ENCODE results near the gene SLC18A3.

SLC18A3 gene

DNA sequence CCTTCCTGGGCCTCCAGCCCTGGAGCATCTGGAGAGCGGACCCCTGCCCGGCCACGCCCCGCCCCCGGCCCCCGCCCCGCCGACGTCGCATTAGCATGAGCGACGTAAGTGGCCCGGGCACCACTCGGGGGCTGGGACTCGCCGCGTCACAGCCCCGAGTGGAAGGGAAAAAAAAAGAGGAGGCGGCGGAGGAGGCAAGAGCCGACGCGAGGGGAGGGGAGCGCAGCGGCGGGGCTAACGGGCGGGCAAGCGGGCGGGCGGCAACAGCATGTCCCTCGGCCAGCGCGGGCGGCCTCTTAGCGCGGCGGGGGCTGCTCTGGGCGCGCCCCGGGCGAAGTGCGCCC lies at the start of gene SLC18A3:
SLC18A3 (plus strand) TSS at position 197 of the 344 bp plus-strand sequence. CDS start 431 bp downstream, outside the sequence.
- peak; percentile 26 for DNase-seq (ENCODE audit: low spot score)

DNA sequence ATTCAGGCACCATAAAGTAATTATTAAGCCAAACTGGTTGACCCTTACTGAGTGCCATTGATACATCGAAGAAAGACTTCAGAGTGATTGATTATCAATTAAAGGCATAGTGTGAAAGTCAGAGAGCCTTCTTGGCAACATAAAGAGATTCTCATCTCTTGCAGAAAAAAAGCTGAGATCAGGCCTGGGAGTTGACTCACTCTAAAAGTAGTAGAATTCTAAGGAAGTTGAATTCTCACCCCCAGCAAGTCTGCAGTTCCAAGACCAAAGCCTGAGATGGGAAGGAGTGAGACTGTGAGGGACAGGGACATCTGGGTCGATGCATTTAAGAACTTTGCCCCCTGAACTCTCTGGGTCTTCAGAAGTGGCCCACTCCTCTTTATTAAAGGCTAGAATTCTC lies 49.6 kb upstream of the SLC18A3 start:
- DNase-seq (ENCODE audit: low spot score) = no peak

DNA sequence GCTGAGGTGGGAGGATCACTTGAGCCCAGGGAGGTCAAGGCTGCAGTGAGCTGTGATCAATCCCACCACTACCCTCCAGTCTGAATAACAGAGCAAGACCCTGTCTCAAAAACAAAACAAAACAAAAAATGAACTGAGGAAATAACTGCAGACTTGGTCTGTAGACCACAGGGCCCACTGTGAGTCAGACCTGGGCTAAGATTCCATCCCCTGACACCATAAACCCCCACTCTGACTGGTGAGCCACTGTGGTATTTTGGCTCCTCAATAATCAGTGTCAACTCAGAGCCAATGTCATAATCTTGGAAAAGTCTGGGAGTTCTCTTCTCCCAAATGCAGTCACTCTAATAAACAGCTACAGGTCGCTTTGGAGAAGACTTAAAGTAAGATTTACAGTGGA lies 47.2 kb upstream of the SLC18A3 start:
- DNase-seq (ENCODE audit: low spot score) = no peak

DNA sequence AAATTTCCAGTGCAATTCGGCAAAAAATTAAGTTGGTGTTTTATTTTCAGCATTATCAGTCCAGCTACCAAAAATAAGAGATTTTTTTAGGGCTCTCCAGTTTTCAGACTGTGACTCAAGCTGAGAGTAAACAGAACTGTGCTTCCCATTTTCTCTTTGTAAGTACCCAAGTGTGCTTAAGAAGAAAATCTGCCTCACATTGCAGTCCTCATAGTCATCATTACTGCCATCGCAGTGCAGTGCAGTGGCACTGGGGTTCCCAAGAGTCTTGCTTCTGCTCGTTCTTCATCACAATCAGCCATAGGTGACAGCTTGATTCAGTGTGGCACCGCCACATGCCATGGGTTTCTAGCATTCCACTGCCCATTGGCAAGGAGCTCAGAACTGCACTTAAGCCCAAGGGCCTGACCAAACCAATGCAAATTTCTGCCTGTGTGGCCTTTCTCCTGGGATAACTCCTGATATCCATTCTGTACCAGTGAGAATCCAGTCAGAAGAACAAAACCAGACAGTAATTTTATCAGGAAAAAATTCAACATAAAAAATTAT lies 45.6 kb upstream of the SLC18A3 start:
- no peak for DNase-seq (ENCODE audit: low spot score)

- DNase-seq (ENCODE audit: low spot score) = no peak
Observed at GRCh38 chr10:49567810-49568209, 42.3 kb upstream of the SLC18A3 start.

GRCh38 chr10:49568235-49568634 lies 41.9 kb upstream of the SLC18A3 start:
- no peak for DNase-seq (ENCODE audit: low spot score)

GRCh38 chr10:49569031-49569631 lies 41.0 kb upstream of the SLC18A3 start:
- DNase-seq (ENCODE audit: low spot score) = no peak

- no peak for DNase-seq (ENCODE audit: low spot score)
Observed at GRCh38 chr10:49571388-49571787, 38.7 kb upstream of the SLC18A3 start.

- DNase-seq (ENCODE audit: low spot score) = no peak
Observed at GRCh38 chr10:49572594-49573114, 37.5 kb upstream of the SLC18A3 start.

GRCh38 chr10:49575489-49576072 lies 34.5 kb upstream of the SLC18A3 start:
- DNase-seq (ENCODE audit: low spot score) = no peak

- no peak for DNase-seq (ENCODE audit: low spot score)
Observed at GRCh38 chr10:49577182-49577925, 32.8 kb upstream of the SLC18A3 start.

GRCh38 chr10:49578392-49578791 lies 31.7 kb upstream of the SLC18A3 start:
- no peak for DNase-seq (ENCODE audit: low spot score)

GRCh38 chr10:49579621-49580020 lies 30.5 kb upstream of the SLC18A3 start:
- no peak for DNase-seq (ENCODE audit: low spot score)

DNA sequence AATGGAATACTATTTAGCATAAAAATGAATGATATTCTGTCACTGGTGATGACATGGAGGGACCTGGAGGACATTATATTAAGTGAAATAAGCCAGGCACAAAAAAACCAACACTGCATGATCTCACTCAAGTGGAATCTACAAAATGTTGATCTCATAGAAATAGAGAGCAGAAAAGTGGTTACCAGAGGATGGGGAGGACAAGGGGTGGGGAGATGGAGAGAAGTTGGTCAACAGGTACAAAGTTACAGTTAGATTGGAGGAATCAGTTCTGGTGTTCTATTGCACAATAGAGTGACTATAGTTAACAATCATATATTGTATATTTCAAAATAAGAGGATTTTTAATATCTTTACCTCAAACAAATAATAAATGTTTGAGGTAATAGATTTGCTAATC lies 24.7 kb upstream of the SLC18A3 start:
- DNase-seq (ENCODE audit: low spot score) = no peak

- DNase-seq (ENCODE audit: low spot score) = no peak
Observed at GRCh38 chr10:49587981-49588380, 22.1 kb upstream of the SLC18A3 start.

DNA sequence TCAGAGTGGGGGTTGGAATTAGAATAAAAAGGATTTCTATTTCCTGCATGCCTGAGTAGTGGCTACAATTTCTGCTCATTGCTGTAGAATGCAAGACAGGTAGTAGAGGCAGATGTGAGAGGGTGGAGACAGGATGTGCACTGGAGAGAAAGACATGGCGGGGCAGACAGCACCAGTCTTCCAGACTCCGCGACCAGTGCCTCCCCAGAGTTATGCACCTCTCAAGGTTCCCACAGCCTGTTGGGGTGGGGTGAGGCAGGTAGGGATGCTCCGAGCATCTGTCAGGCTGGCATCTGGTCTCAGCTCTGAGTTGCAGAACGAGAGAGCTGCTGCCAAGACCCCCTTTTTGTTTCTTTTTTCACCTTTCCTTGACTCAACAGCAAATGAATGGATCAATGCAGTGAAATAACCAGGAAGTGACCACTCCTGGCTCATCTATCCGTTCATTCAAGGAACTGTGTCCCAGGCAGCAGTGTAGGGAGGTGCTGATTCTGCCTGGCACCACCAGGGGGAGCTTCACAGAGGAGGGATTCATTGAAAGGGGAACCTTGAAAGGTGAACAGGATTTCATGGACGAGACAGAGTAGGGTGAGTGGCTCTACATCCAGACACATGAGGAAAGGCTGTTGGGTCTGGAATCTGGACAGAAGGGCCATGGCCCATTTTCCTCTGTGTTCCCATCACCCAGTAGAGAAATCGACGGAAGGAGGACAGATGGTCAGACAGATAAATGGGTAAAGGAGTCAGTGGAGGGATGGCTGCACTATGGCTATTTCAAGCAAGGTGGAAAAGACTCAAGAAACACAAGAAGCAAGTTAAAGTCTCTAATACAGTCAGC lies 17.2 kb upstream of the SLC18A3 start:
- DNase-seq (ENCODE audit: low spot score) = peak; percentile 67

DNA sequence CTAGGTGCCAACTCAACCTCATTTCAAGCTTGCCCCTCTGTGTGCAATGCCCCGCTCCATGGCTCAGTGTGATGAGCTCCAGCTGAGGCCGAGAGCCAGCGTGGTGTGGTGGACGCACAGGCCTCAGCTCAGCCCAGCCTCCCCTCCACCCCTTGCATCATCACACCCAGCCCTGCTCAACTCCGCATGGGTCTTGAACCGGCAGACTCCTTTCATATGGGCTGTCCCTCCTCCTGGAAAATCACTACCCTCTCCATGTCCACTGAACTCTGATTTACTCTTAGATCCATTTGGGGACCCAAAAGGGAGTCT lies 16.6 kb upstream of the SLC18A3 start:
- DNase-seq (ENCODE audit: low spot score) = no peak

DNA sequence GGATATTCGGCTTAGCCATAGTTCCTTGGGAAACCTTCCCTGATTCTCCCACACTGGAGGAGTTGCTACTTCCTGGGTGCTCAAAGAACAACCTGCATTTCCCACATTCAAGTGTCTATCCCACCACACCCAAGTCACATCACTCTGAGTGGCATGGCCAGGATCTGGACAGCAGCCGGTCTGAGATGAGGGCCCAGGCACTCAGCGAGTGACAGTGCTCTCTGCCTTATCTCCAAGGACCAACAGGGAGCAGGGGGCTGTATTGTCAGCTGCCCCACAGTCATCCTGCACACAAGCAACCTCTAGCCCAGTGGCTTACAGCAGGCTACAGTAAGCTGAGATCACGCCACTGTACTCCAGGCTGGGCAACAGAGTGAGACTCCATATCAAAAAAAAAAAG lies 16.1 kb upstream of the SLC18A3 start:
- DNase-seq (ENCODE audit: low spot score) = no peak

DNA sequence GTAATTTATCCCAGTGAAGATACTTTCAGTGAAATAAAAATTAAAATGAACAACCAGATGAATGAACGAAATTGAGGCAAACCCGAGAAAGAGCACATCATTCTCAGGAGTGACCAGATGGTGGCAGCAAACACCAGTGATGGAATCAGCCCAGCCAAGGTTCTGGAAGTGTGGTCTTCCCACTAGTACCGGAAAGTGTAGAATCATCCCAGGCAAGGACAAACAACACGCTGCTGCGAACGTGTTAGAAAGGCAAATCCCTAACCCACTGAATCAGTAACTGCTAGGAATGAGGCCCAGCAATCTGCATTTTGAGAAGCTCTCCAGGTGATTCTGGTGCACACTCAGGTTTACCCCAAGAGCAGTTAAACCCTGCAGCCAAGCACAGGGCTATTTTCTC lies 15.5 kb upstream of the SLC18A3 start:
- DNase-seq (ENCODE audit: low spot score) = peak; percentile 48

GRCh38 chr10:49595003-49595712 lies 15.0 kb upstream of the SLC18A3 start:
- no peak for DNase-seq (ENCODE audit: low spot score)

DNA sequence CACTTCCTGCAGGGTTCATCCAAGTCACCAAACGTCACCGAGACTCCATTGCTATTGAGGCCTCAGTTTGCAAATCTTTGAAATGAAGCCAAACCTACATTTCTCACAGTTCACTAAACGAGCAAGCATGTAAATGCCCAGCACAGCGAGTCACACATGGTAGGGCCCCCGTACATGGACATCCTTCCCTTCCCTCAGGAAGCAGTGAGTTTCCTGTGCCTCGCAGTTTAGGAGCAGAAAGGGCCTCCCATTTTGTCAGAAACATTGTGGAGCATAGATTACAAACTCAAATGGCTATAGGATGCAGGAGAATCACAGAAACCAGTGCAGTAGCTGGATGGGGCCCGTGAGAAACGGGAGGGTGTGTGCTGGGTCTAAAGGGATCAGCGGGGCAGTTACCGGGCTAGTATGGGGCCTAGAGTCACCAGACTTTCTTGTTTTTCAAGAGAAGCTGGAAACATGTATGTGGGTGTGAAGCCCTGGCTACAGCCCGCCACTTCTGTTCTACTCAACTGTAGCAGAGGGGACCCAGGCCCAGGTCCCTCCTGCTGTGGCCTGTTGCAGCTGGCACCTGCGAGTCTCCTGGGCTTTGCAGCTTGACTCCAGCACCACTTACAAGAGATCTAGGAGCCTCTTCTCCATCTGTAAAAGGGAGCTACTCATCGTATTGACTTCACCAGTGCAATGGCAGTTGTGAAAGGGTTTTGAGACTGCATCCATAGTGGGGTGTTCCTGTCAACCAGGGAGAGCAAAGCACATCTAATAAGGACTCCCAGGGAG lies 14.2 kb upstream of the SLC18A3 start:
- no peak for DNase-seq (ENCODE audit: low spot score)
